GM12878 (cell line): ENCODE results near the gene ADAM15. TPM values are rescaled to one million over a fixed set of nuclear protein-coding genes. Genes with fewer than 3 reads are reported as not detected.

ENCODE experiments used
- ATAC-seq: fragments of 200-7000 bp; cut with Tn5 transposase; 3 replicates; pipeline ENCODE4 v1.9.1; 2020; ENCODE audit warnings: mild to moderate bottlenecking, moderate library complexity
- BruUV-seq: library from RNA; stranded (reverse); fragments of 400-500 nt; replicated peaks from 2 replicates; lab custom pipeline; 2021; lab: Mats Ljungman, UMichigan
- CTCF ChIA-PET: fragments of 300-600 bp; sonication (Branson Sonifier 250); formaldehyde crosslinking; extraction: SDS; loops from one replicate; lab custom pipeline; 2021; ENCODE audit warnings: inconsistent platforms; lab: Yijun Ruan, JAX
- POLR2A ChIA-PET: fragments of 350-600 bp; formaldehyde crosslinking; extraction: SDS; loops from one replicate; lab custom pipeline; 2021; ENCODE audit warnings: inconsistent platforms; lab: Charles Lee
- RAD21 ChIA-PET: fragments of 300-600 bp; sonication (Branson Sonifier 250); formaldehyde crosslinking; loops from one replicate; lab custom pipeline; 2023; ENCODE audit warnings: antibody characterized with exemption; ENCODE audit not compliant: unreplicated experiment; lab: Charles Lee
- SMC1A ChIA-PET: fragments of 300-600 bp; sonication (Branson Sonifier 250); formaldehyde crosslinking; loops from one replicate; lab custom pipeline; 2023; ENCODE audit not compliant: unreplicated experiment, uncharacterized antibody; lab: Charles Lee
- DNase-seq: peaks from one replicate; pipeline ENCODE4 v3.0.0-alpha.2; 2011; ENCODE audit warnings: low read depth, low spot score
- FAIRE-seq: peaks from 3 replicates; lab custom pipeline; 2011; peaks lifted over from hg19 to GRCh38; lab: Jason Lieb, UNC
- H2AFZ ChIP-seq: 2 replicates; pipeline ENCODE4 v1.6.0; 2011; ENCODE audit warnings: low read depth, low read length, control low read depth; ENCODE audit not compliant: control insufficient read depth
- H3K27ac ChIP-seq: 2 replicates; pipeline ENCODE4 v1.5.1; 2011; ENCODE audit warnings: control low read depth; ENCODE audit not compliant: control insufficient read depth, insufficient read depth
- H3K27me3 ChIP-seq, 2 experiments: replicated peaks in 1 of 2; 2 replicates each; pipeline versions ENCODE4 v1.6.0 to v1.6.1; 2011; ENCODE audit warnings: low read length in 1 of 2; ENCODE audit not compliant: control insufficient read depth in 2 of 2, insufficient read depth in 2 of 2
- H3K36me3 ChIP-seq, 2 experiments: 2 replicates each; pipeline ENCODE4 v1.5.1; 2011; ENCODE audit warnings: low read length in 1 of 2; ENCODE audit not compliant: control insufficient read depth in 2 of 2, insufficient read depth in 2 of 2
- H3K4me1 ChIP-seq: 2 replicates; pipeline ENCODE4 v1.6.1; 2011; ENCODE audit warnings: mild to moderate bottlenecking, low read length, moderate library complexity, mixed read lengths; ENCODE audit not compliant: control insufficient read depth, insufficient read depth
- H3K4me2 ChIP-seq: 2 replicates; pipeline ENCODE4 v1.6.0; 2011; ENCODE audit warnings: control low read depth; ENCODE audit not compliant: control insufficient read depth, insufficient read depth
- H3K4me3 ChIP-seq: fragments of 200-600 bp; sonication (generic); 2 replicates; pipeline ENCODE4 v1.5.1; 2016
- H3K79me2 ChIP-seq: 2 replicates; pipeline ENCODE4 v1.6.0; 2011; ENCODE audit warnings: low read length; ENCODE audit not compliant: control insufficient read depth, insufficient read depth
- H3K9ac ChIP-seq: 2 replicates; pipeline ENCODE4 v1.8.0; 2011; ENCODE audit warnings: low read length, control low read depth, mixed read lengths; ENCODE audit not compliant: control insufficient read depth, insufficient read depth
- H3K9me3 ChIP-seq: replicated peaks from 3 replicates; pipeline ENCODE4 v1.5.1; 2011; ENCODE audit warnings: mild to moderate bottlenecking, low read length; ENCODE audit not compliant: control insufficient read depth, insufficient read depth
- H4K20me1 ChIP-seq: 2 replicates; pipeline ENCODE4 v1.6.0; 2011; ENCODE audit not compliant: control insufficient read depth, insufficient read depth
- NFYB ChIP-seq: IDR thresholded peaks from 2 replicates; pipeline ENCODE4 v1.6.1; 2011; ENCODE audit warnings: low read depth, mild to moderate bottlenecking, low read length, improper control_type of control experiment, moderate library complexity; ENCODE audit not compliant: insufficient read depth
- TAF1 ChIP-seq: IDR thresholded peaks from 2 replicates; pipeline ENCODE4 v1.6.1; 2011; ENCODE audit warnings: mild to moderate bottlenecking, low read depth, low read length, borderline replicate concordance
- TBL1XR1 ChIP-seq: IDR thresholded peaks from 2 replicates; pipeline ENCODE4 v1.6.1; 2012; ENCODE audit warnings: low read depth, low read length, improper control_type of control experiment
- ZZZ3 ChIP-seq: IDR thresholded peaks from 2 replicates; pipeline ENCODE4 v1.6.1; 2011; ENCODE audit warnings: low read depth; ENCODE audit not compliant: control insufficient read depth, insufficient read length
- WGBS: methylation state at CpG from one replicate; pipeline ENCODE4 v1.1.6; 2016; ENCODE audit warnings: low lambda C conversion rate; ENCODE audit not compliant: insufficient replicate concordance, insufficient coverage; ENCODE audit errors: missing lambda C conversion rate; 5-methylcytosine and 5-hydroxymethylcytosine counted together
- in situ Hi-C: fragments of 300-500 bp; cut with MboI; formaldehyde crosslinking; loops from 9 replicates; pipeline ENCODE4 v1.14.3; 2018; ENCODE audit warnings: mixed read lengths
- intact Hi-C: fragments of 100-400 bp; cut with micrococcal nuclease; formaldehyde crosslinking; loops from one replicate; pipeline ENCODE4 v1.14.2; 2022; ENCODE audit not compliant: unreplicated experiment
- polyA plus RNA-seq, 11 experiments: library from polyadenylated mRNA; depleted of rRNA in 4 of 11; unstranded in 6 of 11; stranded (reverse) in 5 of 11; fragments of >200 nt; fragmentation: Nextera tagmentation in 4 of 11; fragmentation: Illumina TruSeq in 1 of 11; extraction: Ambion mirVana in 4 of 11; extraction: Trizol in 1 of 11; gene quantifications; 1 replicate in 1 of 11; 2 replicates in 10 of 11; pipeline versions ENCODE4 v1.2.1 to v1.2.3, GENCODE V29; 2011 to 2016; ENCODE audit warnings: inconsistent platforms in 2 of 11, missing spikeins in 2 of 11, low read depth in 1 of 11
- total RNA-seq, 4 experiments: library from RNA; depleted of rRNA in 3 of 4; stranded (reverse); fragments of >200 nt in 3 of 4; fragmentation: Illumina TruSeq in 1 of 4; extraction: Trizol in 1 of 4; gene quantifications; 2 replicates each; pipeline versions ENCODE4 v1.2.1 to v1.2.3, GENCODE V29; 2013 to 2021

The ADAM15 gene
- total and polyA plus RNA-seq, 10 of the 15 experiments (the other 5 are each of a cell fraction or from before 2014, with no cell fraction given): 0.29 to 38.8 (median 14.7) TPM

- Histone ChIP-seq H3K27ac (no peak overlapping the region), H3K9ac (no peak overlapping the region), H3K4me1 (peaks cover 32% of the 10 kb centered on the region), H3K4me2 (no peak overlapping the region), H3K36me3 (peaks cover 0 to 22% of the 10 kb centered on the region in 2 experiments; a peak in 3 of 4 replicates), H3K4me3 (no peak overlapping the region), H2AFZ (no peak overlapping the region), H4K20me1 (no peaks in the 10 kb centered on the region), H3K9me3 (no peaks in the 10 kb centered on the region), H3K79me2 (peaks cover under 1% of the 10 kb centered on the region), H3K27me3 (no peaks in the 10 kb centered on the region)
- no peak for ATAC-seq
- SMC1A ChIA-PET: interaction anchor here (0.9 to 2.8 kb wide), 5 partner anchors 15 to 455 kb away, joined by 3 to 14 read pairs (median 4); no protein-coding TSS in a partner anchor
- no TSS peak for BruUV-seq
- RAD21 ChIA-PET: interaction anchor here (1.0 to 1.3 kb wide), 2 partner anchors 11 to 16 kb away, joined by 3 to 4 read pairs; no protein-coding TSS in a partner anchor
- no peak for FAIRE-seq
- TF ChIP-seq ZZZ3 (no peak), TBL1XR1 (no peak), TAF1 (no peak), NFYB (no peak)
- intact Hi-C loops: no loop called here
- in situ Hi-C loops: no loop called here
- CTCF ChIA-PET: interaction anchor here (1.0 to 3.1 kb wide), 2 partner anchors 32 to 70 kb away, joined by 3 to 22 read pairs; partner anchors contain the start of gene FLAD1
- POLR2A ChIA-PET: no interaction called here
- no peak for DNase-seq
- WGBS: 97% methylated on average over 30 of the region's 31 CpGs
Measured at GRCh38 chr1:155014709-155015508, 36.2 kb upstream of the ADAM15 start.
